Measurements from ENCODE around the gene C5orf63. TPM values are rescaled to one million over a fixed set of nuclear protein-coding genes. Genes with fewer than 3 reads are reported as not detected.
A peak's percentile ranks its signal among the peaks of the same experiment; 100 is the strongest.

The C5orf63 gene
- total RNA-seq, 1 donor from 2014 or later = 0.24 TPM

- no peak for DNase-seq (ENCODE audit: extremely low spot score, unreplicated experiment)
- Mint-ChIP-seq H3K9me3 (ENCODE audit: unreplicated experiment) (no peaks in the 10 kb centered on the region), H3K27me3 (ENCODE audit: unreplicated experiment) (peaks cover 22% of the 10 kb centered on the region), H3K36me3 (ENCODE audit: unreplicated experiment) (no peaks in the 10 kb centered on the region), H3K27ac (ENCODE audit: unreplicated experiment) (no peak overlapping the region), H3K4me3 (ENCODE audit: unreplicated experiment) (no peak overlapping the region), H3K4me1 (ENCODE audit: unreplicated experiment) (peaks cover 7% of the 10 kb centered on the region)
- no peak for TF ChIP-seq CTCF (IDR thresholded peaks at IDR 0.05)
Observed at GRCh38 chr5:127051591-127051990, 21.7 kb downstream of the C5orf63 start.

- TF ChIP-seq CTCF (IDR thresholded peaks at IDR 0.05) = no peak
- Mint-ChIP-seq H3K4me1 (ENCODE audit: unreplicated experiment) (peaks cover 12% of the 10 kb centered on the region), H3K4me3 (ENCODE audit: unreplicated experiment) (no peak overlapping the region), H3K27ac (ENCODE audit: unreplicated experiment) (no peak overlapping the region), H3K27me3 (ENCODE audit: unreplicated experiment) (peaks cover 5% of the 10 kb centered on the region), H3K36me3 (ENCODE audit: unreplicated experiment) (no peaks in the 10 kb centered on the region), H3K9me3 (ENCODE audit: unreplicated experiment) (no peaks in the 10 kb centered on the region)
- no peak for DNase-seq (ENCODE audit: extremely low spot score, unreplicated experiment)
Observed at GRCh38 chr5:127046343-127047072, 26.8 kb downstream of the C5orf63 start.

GRCh38 chr5:127042593-127042992, 30.7 kb downstream of the C5orf63 start:
- H3K36me3 Mint-ChIP-seq (ENCODE audit: unreplicated experiment) = no peaks in the 10 kb centered on the region
- H3K4me1 Mint-ChIP-seq (ENCODE audit: unreplicated experiment) = peaks cover 21% of the 10 kb centered on the region
- no peak for TF ChIP-seq CTCF (IDR thresholded peaks at IDR 0.05)
- no peak for DNase-seq (ENCODE audit: extremely low spot score, unreplicated experiment)
- H3K4me3 Mint-ChIP-seq (ENCODE audit: unreplicated experiment) = no peak overlapping the region
- no peaks in the 10 kb centered on the region for H3K27me3 Mint-ChIP-seq (ENCODE audit: unreplicated experiment)
- H3K9me3 Mint-ChIP-seq (ENCODE audit: unreplicated experiment) = no peaks in the 10 kb centered on the region
- H3K27ac Mint-ChIP-seq (ENCODE audit: unreplicated experiment) = peak overlapping the region; percentile 58

- H3K27ac Mint-ChIP-seq (ENCODE audit: unreplicated experiment) = peak overlapping the region; percentile 25
- no peaks in the 10 kb centered on the region for H3K27me3 Mint-ChIP-seq (ENCODE audit: unreplicated experiment)
- H3K4me3 Mint-ChIP-seq (ENCODE audit: unreplicated experiment) = no peak overlapping the region
- TF ChIP-seq CTCF (IDR thresholded peaks at IDR 0.05) = no peak
- no peak for DNase-seq (ENCODE audit: extremely low spot score, unreplicated experiment)
- H3K4me1 Mint-ChIP-seq (ENCODE audit: unreplicated experiment) = peaks cover 21% of the 10 kb centered on the region
- no peaks in the 10 kb centered on the region for H3K36me3 Mint-ChIP-seq (ENCODE audit: unreplicated experiment)
- H3K9me3 Mint-ChIP-seq (ENCODE audit: unreplicated experiment) = no peaks in the 10 kb centered on the region
Observed at GRCh38 chr5:127041571-127041970, 31.7 kb downstream of the C5orf63 start.

- no peak for TF ChIP-seq CTCF (IDR thresholded peaks at IDR 0.05)
- peak overlapping the region; percentile 25 for H3K27ac Mint-ChIP-seq (ENCODE audit: unreplicated experiment)
Observed at GRCh38 chr5:127040796-127041520, 32.3 kb downstream of the C5orf63 start.

More at GRCh38 chr5:127040796-127041520, 32.3 kb downstream of the C5orf63 start:
- peaks cover 4% of the 10 kb centered on the region for H3K27me3 Mint-ChIP-seq (ENCODE audit: unreplicated experiment)
- peaks cover 21% of the 10 kb centered on the region for H3K4me1 Mint-ChIP-seq (ENCODE audit: unreplicated experiment)
- no peak for DNase-seq (ENCODE audit: extremely low spot score, unreplicated experiment)
- H3K9me3 Mint-ChIP-seq (ENCODE audit: unreplicated experiment) = no peaks in the 10 kb centered on the region
- H3K4me3 Mint-ChIP-seq (ENCODE audit: unreplicated experiment) = no peak overlapping the region
- no peaks in the 10 kb centered on the region for H3K36me3 Mint-ChIP-seq (ENCODE audit: unreplicated experiment)
